Mesodermal cell (in vitro differentiated cells): ENCODE data around the gene FOXP1.

Source experiments
- H3K27ac ChIP-seq: 2 replicates; pipeline ENCODE4 v1.7.0; 2013; ENCODE audit warnings: mild to moderate bottlenecking, low read depth, low read length, moderate library complexity; ENCODE audit not compliant: severe bottlenecking
- H3K36me3 ChIP-seq: 2 replicates; pipeline ENCODE4 v1.7.1; 2013; ENCODE audit warnings: mild to moderate bottlenecking, low read length, moderate library complexity; ENCODE audit not compliant: control insufficient read depth, insufficient read depth
- H3K4me1 ChIP-seq: one replicate; pipeline ENCODE4 v1.7.1; 2013; ENCODE audit warnings: mild to moderate bottlenecking, low read length; ENCODE audit not compliant: insufficient read depth, control insufficient read depth, poor library complexity, severe bottlenecking
- H3K4me3 ChIP-seq: 2 replicates; pipeline ENCODE4 v1.7.0; 2013; ENCODE audit warnings: low read length, control low read depth, mild to moderate bottlenecking; ENCODE audit not compliant: insufficient read depth, poor library complexity, severe bottlenecking; ENCODE audit errors: extremely low read depth
- H3K9me3 ChIP-seq: 2 replicates; pipeline ENCODE4 v1.7.1; 2013; ENCODE audit warnings: mild to moderate bottlenecking, low read length, moderate library complexity; ENCODE audit not compliant: control insufficient read depth
- WGBS, 2 experiments: methylation state at CpG; one replicate each; pipeline ENCODE4 v1.1.5; 2013; ENCODE audit warnings: missing lambda C conversion rate in 2 of 2; ENCODE audit not compliant: insufficient coverage in 2 of 2; 5-methylcytosine and 5-hydroxymethylcytosine counted together

FOXP1 gene

DNA sequence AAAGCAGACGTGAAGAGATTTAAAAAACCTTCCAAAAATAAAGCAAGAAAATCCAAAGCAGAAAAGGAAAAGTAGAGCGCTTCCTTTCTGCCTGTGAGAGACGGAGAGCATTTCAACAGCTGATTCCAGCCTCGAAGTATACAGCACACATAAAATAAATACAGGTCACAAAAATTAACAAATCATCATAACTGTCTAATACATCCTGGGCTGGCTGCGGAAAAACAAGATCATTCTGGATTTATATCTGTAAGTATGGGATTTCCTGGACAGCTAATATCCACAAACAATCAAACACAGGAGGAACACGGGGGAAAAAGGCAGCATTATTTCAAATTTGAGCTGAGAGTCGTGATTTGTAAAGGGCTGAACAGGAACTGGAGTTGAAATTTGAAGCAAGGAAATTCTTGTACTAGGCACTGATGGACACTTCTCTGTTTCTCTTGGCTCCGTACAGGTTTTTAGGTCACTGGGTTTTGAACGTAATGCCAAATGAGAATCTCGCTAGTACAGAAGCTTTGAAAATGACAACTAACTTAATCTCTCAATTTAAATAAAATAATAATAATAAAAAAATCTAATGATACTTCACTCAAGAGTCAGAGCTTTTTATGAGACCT lies 577.7 kb downstream of the FOXP1 start:
- Histone ChIP-seq H3K27ac (no peak overlapping the region), H3K4me1 (peaks cover 9% of the 10 kb centered on the region), H3K9me3 (no peaks in the 10 kb centered on the region), H3K4me3 (no peak overlapping the region), H3K36me3 (no peaks in the 10 kb centered on the region)
- 83 to 100% methylated on average over 5 of the region's 10 CpGs for WGBS, 2 experiments

DNA sequence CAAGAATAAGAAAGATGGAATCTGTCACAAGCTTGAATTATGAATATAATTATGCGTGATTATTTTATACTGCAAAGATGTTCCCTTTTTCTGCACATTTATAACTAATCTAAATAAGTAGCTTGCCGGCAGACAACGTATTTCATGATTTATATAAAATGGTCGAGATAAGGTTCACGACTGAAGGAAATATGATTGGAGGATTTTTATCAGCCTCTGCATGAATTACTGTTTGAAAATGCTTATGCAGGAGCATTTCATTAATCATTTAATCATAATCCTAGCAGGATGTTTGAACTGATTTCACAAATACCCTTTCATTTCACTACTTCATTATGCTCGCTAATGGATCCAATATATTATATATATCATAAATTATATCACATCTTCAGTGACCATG lies 580.0 kb downstream of the FOXP1 start:
- WGBS, 2 experiments: no CpG with 5 or more reads among the region's 6 CpGs
- no peak overlapping the region for H3K27ac ChIP-seq
- no peak overlapping the region for H3K4me3 ChIP-seq
- no peaks in the 10 kb centered on the region for H3K9me3 ChIP-seq
- no peaks in the 10 kb centered on the region for H3K36me3 ChIP-seq
- peaks cover 9% of the 10 kb centered on the region for H3K4me1 ChIP-seq

- Histone ChIP-seq H3K27ac (no peak overlapping the region), H3K4me3 (no peak overlapping the region), H3K9me3 (no peaks in the 10 kb centered on the region), H3K36me3 (peaks cover under 1% of the 10 kb centered on the region), H3K4me1 (peaks cover 4% of the 10 kb centered on the region)
- WGBS, 2 experiments: 90 to 100% methylated on average over 1 to 2 of the region's 2 CpGs
Measured at GRCh38 chr3:71002298-71002697, 581.2 kb downstream of the FOXP1 start.

DNA sequence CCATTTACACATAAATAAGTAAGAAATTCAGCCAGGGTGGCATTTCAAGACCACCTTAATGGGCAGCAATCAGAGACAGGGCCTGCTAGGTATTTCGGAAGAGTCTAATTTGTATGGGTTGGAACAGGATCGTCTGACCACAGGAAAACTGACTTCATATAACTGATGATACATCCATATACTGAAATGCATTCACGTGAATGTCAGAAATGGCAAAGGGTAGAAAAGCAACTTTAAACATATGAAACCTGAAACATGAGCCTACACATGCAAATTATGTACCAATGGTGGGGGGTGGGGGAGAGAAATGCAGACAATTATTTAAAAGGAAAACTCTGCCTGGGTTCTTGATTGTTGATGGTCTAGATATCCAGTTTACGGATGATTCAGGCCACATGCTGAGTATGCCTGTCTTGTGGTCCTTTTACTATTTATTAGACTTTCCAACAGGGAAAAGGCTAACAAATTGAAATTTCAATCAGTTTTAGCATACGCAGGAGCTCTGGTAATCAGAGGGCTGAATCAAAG lies 582.2 kb downstream of the FOXP1 start:
- WGBS, 2 experiments: 93% methylated on average over 3 of the region's 5 CpGs; no CpG with 5 or more reads in 1 of the 2 experiments
- Histone ChIP-seq H3K27ac (no peak overlapping the region), H3K9me3 (no peaks in the 10 kb centered on the region), H3K36me3 (peaks cover 4% of the 10 kb centered on the region), H3K4me3 (no peak overlapping the region), H3K4me1 (no peaks in the 10 kb centered on the region)

GRCh38 chr3:71000483-71000882 lies 583.0 kb downstream of the FOXP1 start:
- WGBS, 2 experiments: 95 to 100% methylated on average over 4 of the region's 6 CpGs
- Histone ChIP-seq H3K36me3 (peaks cover 4% of the 10 kb centered on the region), H3K9me3 (no peaks in the 10 kb centered on the region)

DNA sequence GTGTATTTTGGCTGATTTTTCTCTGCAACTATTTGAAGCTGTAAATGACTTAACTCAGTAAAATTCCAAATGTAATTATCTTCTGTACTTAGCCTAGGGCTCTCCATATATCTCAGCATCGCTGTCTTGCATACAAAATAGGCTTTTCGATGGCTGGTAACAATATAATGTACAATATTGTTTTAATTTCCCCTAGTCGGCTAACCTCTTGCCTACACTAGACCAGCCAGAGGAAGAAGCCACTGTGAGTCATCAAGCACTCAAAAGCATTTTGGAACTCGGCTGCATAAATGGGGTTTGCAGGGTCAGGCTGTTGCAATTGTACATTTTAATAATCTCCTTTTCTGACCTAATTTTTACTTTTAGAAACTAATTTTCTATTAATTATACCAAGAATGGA lies 583.8 kb downstream of the FOXP1 start:
- no peaks in the 10 kb centered on the region for H3K4me1 ChIP-seq
- no CpG with 5 or more reads among the region's 4 CpGs for WGBS, 2 experiments
- peaks cover 4% of the 10 kb centered on the region for H3K36me3 ChIP-seq

More at GRCh38 chr3:71000483-71000882, 583.0 kb downstream of the FOXP1 start:
- no peak overlapping the region for H3K27ac ChIP-seq
- no peak overlapping the region for H3K4me3 ChIP-seq
- no peaks in the 10 kb centered on the region for H3K4me1 ChIP-seq

GRCh38 chr3:70996082-70996481 lies 587.4 kb downstream of the FOXP1 start:
- H3K27ac ChIP-seq: no peak overlapping the region
- no peaks in the 10 kb centered on the region for H3K4me1 ChIP-seq
- H3K4me3 ChIP-seq: no peak overlapping the region
- 92 to 99% methylated on average over 6 to 7 of the region's 7 CpGs for WGBS, 2 experiments
- peaks cover 4% of the 10 kb centered on the region for H3K36me3 ChIP-seq
- no peaks in the 10 kb centered on the region for H3K9me3 ChIP-seq

More for the DNA sequence above, 583.8 kb downstream of the FOXP1 start:
- Histone ChIP-seq H3K27ac (no peak overlapping the region), H3K9me3 (no peaks in the 10 kb centered on the region), H3K4me3 (no peak overlapping the region)

DNA sequence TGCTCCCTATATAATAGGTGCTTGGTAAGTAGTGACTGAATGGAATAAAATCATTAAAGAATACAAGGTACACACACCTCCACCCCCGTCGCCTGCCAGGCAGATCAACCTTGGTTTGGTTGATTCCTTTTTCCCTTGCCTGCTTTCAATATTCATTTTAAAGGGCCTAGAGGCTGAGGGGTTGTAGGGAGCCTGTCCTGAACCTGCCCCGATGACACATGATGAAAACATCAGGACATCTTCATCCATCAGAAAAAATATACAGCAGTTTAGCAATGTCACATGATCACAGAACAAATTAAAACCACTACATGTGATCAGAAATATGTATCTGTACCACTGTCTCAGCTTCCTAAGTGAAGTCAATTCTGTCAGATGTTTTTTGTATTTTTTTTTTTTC lies 588.9 kb downstream of the FOXP1 start:
- WGBS, 2 experiments: no CpG with 5 or more reads among the region's 3 CpGs
- H3K9me3 ChIP-seq: no peaks in the 10 kb centered on the region
- peaks cover 4% of the 10 kb centered on the region for H3K36me3 ChIP-seq
- H3K4me3 ChIP-seq: no peak overlapping the region
- no peaks in the 10 kb centered on the region for H3K4me1 ChIP-seq
- no peak overlapping the region for H3K27ac ChIP-seq

- 93 to 94% methylated on average over 6 to 8 of the region's 11 CpGs for WGBS, 2 experiments
- Histone ChIP-seq H3K36me3 (peaks cover 8% of the 10 kb centered on the region), H3K9me3 (no peaks in the 10 kb centered on the region), H3K4me3 (no peak overlapping the region), H3K27ac (no peak overlapping the region), H3K4me1 (no peaks in the 10 kb centered on the region)
Measured at GRCh38 chr3:70992562-70993204, 590.8 kb downstream of the FOXP1 start.

DNA sequence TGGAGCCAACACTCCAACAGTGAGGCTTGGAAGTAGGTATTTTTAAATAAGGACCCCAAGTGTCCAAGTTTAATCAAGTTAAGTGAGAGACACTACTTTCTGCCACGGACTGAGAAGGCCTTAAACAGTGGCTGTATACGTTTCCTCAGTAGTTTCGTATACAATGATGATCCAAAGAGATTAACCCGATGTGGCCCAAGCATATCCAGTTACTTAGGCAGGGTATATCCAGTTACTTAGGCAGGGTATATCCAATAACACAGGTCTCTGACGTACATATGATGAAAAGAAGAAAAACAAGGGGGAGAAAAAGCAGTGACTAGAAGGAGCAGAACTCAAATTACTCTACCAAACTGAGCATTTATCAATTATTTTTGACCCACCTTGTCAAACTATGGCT lies 591.4 kb downstream of the FOXP1 start:
- Histone ChIP-seq H3K4me3 (no peak overlapping the region), H3K36me3 (peaks cover 11% of the 10 kb centered on the region), H3K4me1 (no peaks in the 10 kb centered on the region), H3K27ac (no peak overlapping the region), H3K9me3 (no peaks in the 10 kb centered on the region)
- WGBS, 2 experiments: 93 to 100% methylated on average over 3 to 4 of the region's 5 CpGs

DNA sequence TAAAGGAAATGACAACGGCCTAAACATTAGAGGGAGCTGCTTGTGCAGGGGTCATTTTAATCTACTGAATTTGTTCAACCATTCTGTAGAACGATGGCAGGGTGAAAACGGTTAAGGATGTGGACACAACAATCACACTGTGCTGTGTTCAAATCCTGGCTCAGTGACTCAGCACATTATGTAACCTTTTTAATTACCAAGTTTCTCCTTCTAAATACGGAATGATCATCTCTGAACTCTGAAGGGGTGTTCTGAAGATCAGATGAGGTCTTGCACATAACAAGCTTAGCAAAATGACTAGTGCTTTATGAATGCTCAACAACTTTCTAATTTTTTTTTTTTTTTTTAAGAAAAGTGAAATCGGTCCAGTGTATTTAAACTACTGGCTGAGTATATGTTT lies 592.8 kb downstream of the FOXP1 start:
- Histone ChIP-seq H3K4me1 (no peaks in the 10 kb centered on the region), H3K9me3 (no peaks in the 10 kb centered on the region), H3K27ac (no peak overlapping the region), H3K4me3 (no peak overlapping the region), H3K36me3 (peaks cover 22% of the 10 kb centered on the region)
- 89 to 100% methylated on average over 3 to 4 of the region's 5 CpGs for WGBS, 2 experiments
